Amniotic stem cell (primary cell): ENCODE data around the gene IL24.

Source experiments
- DNase-seq: peaks from one replicate; lab custom pipeline; 2025; lab: John Stamatoyannopoulos, UW

IL24 gene

DNA sequence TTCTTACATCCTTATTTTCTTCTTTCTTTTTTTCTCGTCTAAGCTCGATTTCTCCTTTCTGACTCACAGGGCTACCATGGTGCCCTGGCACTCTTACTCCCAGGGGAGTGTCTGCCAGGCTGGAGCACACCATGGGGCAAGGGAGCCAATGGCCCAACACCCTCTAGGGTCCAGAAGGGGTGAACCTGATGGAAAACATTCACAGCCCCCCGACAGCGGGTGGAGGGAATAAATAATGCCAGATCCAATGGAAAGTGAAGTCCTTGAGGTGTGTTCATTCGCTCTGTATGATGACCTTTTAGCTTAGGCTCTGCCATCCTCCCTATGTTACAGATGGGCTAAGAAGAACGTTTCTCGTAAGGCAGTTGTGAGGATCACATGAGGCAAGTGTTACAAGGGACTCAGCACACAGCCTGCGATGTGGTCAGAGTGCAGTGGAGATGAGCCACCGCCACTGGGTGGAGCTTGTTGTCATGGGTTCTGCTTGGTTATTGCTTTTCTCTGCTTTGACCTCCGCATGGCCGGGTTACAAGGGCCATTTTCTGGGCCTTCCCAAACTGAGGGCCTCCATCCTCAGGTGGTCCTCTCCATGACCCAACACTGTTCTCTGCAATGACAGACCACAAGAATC is 28.0 kb downstream of the IL24 start:
- DNase-seq, result no peak

DNA sequence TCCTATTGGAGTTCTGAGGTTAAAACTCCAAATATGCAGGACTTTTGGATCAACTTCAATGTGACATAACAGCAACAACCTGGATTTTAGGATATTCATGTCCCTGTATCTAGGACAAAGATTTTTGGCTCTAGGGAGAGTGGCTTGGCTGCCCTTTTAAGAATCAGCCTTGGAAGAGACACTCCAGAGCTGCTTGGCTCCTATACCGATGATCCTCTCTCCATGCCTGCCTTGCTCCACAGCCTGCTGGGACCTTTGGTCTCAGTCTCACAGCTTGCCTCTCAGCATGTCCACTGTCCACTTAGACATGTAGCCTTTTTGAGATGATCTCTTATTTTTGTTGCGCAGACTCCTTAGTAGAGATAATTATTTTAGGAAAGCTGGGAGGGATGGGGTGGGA is 29.0 kb downstream of the IL24 start:
- no peak for DNase-seq

DNA sequence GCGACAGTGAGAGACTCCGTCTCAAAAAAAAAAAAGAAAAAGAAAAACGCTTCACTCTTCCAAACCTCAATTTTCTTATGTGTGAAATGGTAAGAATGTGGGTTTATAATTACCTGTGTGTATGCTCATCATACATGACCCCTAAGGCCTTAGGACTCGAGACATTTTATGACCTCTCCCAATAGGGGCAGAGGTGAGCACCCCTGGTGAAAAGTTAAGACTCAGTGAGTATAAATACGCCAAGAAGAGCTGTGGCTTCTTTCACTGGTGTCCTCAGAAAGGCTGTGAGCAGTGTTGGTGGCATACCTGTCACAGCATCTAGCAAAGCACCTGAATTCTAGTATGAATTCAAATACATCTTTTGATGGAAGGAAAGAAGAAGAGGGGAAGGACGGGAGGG is 32.3 kb downstream of the IL24 start:
- DNase-seq, result no peak

DNA sequence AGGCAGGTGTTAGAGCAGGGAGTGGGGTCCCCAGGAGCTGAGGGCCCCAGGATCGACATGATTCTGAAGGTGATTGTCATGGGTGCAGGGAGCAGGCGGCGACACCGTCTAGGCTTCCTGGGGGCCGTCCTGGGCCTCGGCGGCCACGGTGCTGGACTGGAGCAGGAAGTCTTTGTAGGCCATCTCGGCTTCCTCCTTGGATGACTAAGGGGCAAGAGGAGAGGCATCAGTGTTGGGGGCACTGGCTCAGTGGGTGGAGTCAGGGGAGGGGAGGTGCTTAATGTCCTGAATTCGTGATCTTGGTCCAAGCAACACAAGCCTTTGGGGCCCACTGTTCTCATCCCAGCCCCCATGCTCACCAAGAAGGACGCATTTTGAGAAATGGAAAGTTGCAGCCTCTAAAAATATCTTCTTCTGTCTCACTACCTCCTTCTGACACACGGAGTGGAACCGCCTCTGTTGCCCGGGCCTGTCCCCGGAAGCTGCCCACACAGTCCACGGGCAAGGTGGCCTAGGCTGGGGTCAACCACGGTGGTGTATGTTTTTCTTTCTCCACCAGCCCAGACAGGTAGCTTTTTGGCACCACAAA is 33.1 kb downstream of the IL24 start:
- DNase-seq, result no peak

DNA sequence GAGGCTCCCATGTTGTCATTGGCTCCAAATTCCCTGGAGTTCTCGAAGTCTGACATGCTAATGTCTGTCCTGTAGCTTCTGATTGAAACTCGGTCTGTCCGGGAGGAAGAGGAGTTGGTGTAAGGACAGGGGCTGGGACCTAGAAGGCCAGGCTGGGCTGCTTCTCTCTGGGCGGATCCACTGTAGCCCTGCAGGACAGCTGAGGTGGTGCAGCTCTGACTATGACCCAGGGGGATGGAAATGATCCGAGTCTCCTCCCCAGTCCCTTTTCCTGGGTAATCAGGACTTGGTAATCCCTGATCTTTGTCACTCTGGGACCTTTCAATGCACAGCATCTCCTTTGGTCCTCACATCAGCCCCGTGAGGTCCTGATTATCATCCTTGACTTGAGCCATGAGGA is 34.5 kb downstream of the IL24 start:
- DNase-seq, result no peak

DNA sequence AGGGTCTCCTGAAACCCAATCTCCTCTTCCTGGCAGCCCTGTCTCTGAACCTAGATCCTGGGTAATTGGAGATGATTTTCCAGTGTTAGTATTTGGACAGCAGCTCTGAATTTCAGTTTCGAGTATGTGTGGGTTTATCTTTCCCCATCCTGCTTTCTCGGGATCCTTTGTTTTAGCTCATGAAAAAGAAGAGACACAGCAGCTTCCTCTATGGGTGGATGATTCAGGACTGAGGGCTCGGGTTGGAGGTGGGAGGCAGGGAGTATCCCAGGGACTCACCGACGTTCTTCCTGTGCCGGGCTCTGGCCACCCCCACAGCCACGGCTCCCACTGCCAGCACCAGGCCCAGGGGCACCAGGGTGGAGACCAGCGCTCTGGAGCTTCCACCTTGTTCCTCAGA is 34.9 kb downstream of the IL24 start:
- DNase-seq, result no peak

DNA sequence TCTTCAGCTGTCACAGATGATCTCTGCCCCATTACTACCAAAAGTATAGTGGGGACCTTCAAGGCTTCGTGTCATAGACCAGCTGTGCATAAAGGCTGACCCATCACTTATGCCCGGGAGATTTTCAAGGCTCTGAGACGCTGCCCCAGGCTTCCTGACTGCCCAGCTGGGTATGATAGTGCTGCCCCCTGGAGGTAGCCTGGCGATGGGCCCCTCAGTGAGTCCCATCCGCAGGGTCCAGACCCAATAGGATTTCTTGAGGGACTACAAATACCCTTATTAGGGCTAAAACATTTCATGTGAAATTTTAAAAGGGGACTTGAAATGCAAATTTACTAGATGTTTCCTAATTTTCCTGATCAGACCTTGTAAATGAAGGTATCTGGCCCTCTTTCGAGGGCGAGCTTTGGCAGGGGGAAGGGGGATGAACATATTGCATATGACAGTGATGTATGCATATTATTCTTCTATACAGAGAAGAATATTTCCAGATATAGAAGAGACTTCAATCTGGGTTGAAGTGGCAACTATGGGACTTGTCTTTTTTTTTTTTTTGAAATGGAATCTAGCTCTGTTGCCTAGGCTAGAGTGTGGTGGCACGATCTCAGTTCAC is 36.2 kb downstream of the IL24 start:
- no peak for DNase-seq

DNA sequence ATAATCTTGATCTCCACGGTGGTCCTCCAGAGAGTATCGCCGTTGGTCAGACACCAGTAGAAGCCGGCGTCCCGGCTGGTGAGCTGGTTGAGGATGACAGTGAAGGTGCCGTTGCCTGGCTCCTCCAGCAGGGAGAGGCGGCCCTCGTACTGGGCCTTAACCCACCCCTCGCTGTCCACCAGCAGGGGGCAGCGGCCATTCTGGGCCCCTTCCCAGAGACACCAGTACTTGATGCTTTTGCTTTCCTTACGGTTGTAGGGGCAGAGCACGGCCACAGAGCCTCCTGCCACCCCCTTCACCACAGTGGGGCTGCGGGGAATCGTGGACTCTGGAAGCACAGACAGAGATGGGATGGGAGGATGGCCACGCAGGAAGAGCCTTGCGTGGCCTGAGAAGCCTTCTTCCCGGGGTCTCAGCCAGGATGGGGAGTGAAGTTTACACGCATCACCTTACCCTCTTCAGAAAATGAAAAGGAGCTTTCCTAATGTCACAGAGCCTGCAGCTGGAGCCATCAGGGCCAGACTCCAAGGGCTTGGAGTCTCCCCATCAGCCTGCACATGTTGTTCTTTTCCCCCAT is 38.3 kb downstream of the IL24 start:
- DNase-seq, result no peak

DNA sequence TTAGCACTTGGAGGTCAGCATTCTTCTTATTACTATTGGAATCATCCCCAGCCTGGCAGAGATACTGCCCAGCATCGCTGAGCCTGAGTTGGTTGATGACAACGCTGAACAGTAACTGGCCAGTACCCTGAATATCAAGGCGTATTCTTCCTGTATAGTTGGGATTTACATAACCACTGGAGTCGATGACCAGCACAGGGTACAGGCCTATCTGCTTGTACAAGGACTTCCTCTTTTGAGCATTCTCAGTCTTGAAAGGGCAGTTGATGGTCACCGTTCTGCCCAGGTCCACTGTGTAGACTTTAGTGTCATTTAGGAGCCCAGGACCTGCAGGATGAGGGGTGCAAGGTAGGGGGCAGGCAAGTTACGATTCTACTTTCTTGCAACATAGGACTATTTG is 40.2 kb downstream of the IL24 start:
- no peak for DNase-seq

DNA sequence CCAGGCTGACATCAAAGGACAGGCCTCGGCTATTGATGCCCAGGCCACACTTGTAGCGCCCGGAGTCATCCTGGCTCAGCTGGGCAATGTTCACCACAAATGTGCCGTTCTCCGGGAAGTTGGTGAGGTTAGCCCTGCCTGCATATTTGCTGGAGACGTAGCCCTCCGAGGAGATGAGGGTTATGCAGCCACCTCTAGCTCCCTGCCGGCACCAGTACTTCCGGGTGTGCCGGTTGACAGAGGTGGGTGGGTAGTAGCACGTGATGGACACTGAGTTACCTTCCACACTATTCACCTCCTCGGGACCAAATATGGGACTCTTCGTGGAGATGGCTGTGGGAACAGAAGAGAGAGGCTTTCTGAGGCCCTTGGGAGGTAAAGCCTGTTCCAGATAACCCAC is 41.9 kb downstream of the IL24 start:
- no peak for DNase-seq

DNA sequence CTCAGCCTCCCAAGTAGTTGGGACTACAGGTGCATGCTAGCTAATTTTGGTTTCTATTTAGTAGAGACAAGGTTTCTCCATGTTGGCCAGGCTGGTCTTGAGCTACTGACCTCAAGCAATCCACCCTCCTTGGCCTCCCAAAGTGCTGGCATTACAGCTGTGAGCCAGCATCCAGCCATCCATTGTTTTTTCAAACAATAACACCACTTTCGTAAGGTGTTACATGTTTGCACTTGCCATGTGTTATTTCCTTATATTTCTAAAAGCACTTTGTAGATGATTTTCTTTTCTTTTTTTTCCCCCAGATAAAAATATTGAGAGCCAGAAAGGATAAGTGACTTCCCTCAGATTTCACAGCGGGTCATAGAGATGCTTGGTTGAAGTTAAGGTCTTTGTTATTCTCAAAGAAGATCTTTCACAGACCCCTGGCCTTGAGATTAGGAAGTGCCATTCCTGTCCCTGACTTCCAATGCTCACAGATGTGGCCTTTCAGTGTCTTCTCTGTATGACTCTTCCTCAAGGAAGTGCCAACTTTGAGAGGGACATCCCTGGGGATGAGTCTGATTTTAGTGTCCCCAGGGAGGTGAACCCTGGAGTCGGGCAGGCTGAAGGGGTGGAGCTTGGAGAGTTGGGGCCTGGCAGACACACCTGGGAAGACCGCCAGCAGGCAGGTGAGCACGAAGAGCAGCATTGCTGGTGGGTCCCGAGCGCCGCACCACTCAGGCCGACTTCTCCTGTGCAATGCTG is 42.8 kb downstream of the IL24 start:
- DNase-seq, result no peak

DNA sequence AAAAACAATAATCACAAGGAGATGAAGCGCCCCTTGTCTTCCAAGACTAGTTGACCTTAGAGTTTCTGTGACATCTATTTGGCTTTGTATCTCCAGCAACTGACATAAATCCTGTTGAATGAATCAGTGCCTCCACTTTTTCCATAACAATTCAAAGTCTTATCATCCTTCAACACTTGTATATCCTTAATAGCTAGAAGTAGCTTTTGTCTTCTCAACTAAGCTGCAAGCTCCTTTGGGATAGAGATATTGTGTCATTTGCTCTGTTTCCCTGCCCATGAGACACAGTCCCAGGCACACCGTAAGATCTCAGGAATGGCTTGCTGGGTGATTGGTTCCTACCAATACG is 43.3 kb downstream of the IL24 start:
- DNase-seq, result no peak

DNA sequence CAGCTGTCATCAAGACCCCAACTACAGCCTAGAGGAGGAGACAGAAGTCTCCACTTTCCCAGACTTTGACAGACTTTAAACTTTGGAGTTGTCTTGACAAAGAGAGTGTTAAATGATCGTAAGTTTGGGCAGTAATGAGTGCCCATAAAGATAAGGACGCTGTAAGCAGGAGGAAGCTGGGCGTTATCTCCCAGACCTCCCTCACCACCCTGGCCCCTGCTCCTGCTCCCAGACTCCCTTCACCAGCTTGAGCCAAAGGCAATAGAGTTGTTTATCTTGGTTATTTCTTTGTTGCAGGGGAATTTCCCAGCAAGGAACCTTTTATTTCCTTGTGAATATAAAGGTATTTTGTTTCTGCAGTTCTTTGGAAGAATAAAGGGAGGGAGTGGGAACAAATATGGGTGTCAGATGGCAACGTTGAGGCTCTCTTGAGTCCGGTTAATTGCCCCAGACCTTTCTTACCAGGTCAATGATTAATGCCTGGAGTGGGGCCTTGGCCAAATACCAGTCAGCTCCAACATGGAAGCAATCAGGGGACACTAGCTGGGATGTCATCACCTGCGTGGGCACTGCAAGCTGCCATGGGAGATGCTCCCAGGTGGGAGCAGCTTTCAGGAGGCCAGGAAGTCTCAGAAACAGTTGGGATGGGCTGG is 44.6 kb downstream of the IL24 start:
- no peak for DNase-seq

DNA sequence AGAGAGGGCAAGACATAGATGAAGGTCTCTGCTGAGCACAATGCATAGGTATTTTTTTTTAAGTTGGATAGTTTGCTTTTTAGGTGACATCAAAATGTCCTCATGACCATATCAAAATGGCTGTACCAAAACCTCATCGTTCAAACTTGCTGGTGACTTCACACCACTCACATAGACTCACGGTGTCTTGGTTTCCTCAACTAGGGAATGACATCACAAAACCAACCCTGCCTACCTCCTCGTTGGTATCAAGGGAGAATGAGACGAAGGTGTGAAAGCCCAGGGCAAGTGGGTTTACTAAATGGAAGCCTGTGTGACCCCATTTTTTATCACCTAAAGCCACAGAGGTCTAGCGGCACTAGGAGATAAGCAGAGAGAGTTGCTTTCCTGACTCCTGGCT is 47.5 kb downstream of the IL24 start:
- DNase-seq, result no peak

DNA sequence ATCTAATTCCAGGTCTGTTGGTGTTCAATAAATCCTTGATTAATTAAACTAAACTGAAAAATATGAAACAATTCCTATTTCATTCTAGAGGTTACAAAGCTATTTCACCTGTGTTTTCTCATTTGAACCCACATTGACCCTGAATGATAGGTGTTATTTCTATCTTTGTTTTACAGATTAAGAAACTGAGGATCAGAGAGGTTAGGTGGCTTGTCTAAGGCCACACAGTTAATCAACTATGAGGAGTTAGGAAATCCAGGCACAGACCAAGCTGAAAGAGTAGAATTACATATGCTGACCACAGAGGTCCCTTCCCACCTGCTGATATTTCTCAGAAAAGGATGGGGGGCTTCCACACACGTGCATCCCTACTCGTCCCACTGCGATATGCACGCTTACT is 48.5 kb downstream of the IL24 start:
- no peak for DNase-seq

DNA sequence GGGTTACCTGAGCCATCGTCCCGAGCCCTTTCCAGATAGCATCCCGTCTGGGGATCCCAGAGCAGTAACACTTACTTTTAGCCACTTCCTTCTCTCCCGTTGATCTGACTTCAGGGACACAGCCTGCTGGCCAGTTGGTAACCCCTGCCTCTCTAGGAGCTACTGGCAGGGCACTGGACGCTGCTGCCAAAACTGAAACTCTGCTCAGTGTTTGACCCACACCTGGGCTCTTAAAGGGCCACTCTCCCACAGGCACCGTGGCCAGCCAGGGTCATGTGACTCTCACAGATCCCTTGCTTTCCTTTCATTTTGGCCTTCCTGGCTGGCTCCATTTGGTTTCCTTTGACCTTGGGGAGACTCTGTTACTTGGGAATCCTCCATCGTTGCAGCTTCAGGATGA is 49.0 kb downstream of the IL24 start, which contains the start of gene PIGR:
PIGR (minus strand) TSS at position 206 of the 400 bp plus-strand sequence. CDS start 5,935 bp downstream, outside the sequence.
- DNase-seq, result no peak

DNA sequence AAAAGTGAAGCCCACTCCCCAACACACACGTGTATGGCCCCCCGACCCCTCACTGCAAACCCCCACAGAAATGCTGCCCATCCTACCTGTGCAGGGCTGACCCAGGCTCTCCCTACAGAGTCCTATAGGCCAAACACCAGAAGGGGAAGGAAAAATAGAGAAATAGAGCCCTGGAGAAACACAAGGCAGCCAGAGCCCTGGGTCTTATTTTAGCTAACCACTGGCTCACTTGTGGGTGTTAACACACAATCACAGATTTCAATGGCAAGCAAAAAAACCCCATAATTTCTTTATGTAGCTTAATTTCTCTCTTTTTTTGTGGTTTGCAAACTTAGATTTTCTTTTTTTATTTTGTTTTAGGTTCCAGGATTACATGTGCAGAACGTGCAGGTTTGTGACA is 50.0 kb downstream of the IL24 start:
- DNase-seq, result no peak

DNA sequence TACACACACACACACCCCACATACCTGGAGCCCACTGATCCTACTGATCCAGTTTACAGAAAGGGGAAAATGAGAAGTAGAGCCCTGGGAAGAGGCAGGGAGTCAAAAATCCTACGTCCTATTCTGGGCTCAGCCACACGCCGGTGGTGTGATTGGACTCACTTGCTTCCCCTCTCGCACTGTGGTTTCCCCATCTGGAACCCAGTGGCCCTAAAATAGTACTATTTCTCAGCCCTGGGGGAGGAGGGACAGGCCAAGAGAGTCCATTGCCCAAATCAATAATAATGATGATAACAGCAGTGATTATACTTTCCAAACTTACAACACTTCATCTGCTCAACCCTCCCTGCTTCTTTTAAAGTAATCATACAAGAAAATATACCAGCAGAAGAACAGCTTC is 52.0 kb downstream of the IL24 start:
- no peak for DNase-seq

DNA sequence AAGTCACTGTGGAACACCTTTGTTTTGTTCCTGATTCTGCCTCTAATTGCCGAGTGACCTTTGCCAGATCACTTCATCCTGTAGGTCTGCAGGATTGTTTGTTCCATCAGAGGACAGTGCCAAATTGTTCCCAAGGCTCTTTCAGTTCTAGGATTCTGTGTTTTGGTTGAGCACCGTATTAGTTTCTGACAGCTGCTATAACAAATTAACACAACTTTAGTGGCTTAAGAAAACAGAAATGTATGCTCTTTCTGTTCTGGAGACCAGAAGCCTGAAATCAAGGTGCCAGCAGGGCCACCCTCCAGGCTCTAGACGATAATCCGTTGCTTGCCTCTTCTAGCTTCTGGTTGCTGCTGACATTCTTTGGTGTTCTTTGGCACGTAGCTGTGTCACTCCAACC is 52.4 kb downstream of the IL24 start:
- no peak for DNase-seq

DNA sequence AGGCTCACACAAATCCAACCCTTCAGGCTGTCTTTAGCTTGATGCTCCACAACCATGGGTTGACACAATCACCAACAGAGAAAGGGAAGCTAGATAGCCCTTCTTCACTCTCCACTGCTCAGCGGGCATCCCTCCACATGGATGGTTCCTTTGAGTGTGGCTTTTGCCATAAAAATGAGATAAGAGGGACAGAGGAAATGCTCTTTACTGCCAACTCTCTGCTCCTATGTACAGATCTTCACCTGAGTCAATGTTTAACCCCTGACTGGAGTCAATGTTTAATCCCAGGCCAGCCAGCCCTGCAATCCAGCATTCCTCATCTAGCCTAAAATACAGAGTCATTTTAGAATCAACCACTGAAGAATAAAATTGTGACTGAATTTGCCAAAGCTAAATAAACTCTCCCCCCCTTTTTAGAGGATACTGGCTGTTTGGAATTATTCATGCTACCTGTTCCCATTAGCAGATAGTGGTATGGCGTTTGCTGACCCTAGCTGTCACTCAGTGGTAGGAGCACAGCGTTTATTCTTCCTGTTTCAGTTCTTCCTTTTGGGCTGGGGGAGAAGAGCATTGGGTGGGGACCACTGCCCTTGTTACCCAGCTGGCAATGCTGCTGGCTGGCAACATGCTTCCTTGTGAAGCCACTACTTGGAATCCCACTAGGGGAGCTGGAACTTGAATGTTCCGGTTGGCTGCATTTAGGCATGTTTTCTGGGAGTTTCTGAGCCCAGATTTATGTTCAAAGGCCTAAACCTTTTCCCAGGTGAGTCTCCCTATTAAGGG is 54.3 kb downstream of the IL24 start:
- DNase-seq, result no peak

DNA sequence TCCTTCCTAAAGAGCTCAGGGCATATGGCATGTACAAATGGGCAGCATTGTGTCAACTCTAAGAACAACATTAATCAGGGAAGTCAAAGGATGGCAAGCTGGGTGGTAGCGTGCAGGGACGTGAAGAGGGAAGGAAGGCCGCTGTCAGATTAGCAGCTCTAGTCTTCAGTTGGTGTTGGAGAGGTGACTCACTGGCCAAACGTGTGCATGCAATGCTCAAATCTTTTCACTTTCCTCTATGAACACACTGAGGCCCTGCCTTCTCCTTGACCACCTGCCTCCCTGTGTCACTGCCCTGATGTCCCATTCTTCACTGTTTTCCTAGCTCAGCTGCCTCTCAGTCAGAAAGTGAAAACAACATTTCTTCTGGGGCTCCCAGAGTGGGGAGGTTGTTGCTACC is 54.9 kb downstream of the IL24 start:
- DNase-seq, result no peak

DNA sequence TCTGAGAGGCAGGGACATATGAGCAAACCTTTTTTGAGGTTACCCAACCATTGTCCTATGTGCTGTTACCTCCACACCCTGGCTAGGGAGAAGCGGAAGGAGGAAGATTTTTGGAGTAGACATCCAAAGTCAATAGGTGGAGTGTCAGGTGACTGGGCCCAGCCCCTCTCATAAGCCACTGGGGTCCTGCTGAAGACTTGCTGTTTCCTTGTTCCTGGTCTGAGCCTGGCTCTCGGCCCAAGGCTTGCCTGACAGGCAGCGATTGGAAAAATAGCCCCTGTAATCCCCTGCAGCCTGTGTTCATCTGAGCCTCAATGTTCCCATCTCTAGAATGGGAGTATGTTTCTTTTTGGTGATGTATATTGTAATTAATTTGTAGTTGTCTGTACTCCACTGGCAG is 55.9 kb downstream of the IL24 start:
- no peak for DNase-seq
